K562 treated with DMSO at 1 percent for 12 hours (cell line): ENCODE results near the gene CHIT1. TPM values are rescaled to one million over a fixed set of nuclear protein-coding genes. Genes with fewer than 3 reads are reported as not detected.

Experiments used
- total RNA-seq: library from RNA; unstranded; fragments of 300-600 nt; gene quantifications from 2 replicates; pipeline ENCODE4 v1.2.3, GENCODE V29; 2022; ENCODE audit not compliant: insufficient read depth

CHIT1 gene
- total RNA-seq: not detected in 2 replicates

GRCh38 chr1:203229471-203230135 lies at the start of gene CHIT1:
Gene CHIT1, minus strand, starts transcription at chr1:203229673. Its CDS starts 37 bp downstream, at chr1:203229636.

GRCh38 chr1:203186446-203187303 lies 42.8 kb downstream of the CHIT1 start, which contains the start of gene CHI3L1:
Gene CHI3L1, minus strand, starts transcription at chr1:203186704. Its CDS starts 81 bp downstream, at chr1:203186623.

GRCh38 chr1:203175237-203175826 lies 54.1 kb downstream of the CHIT1 start, which contains the start of gene MYBPH:
Gene MYBPH, minus strand, starts transcription at chr1:203175826. Its CDS starts 71 bp downstream, at chr1:203175755.

Other genes starting within 250 kb of the CHIT1 start
- gene TMEM183A, start 222.3 kb downstream of the CHIT1 start, total RNA-seq: 45.4 and 87.6 TPM in 2 replicates
- gene PPFIA4, start 203.2 kb downstream of the CHIT1 start, total RNA-seq: 1.3 and 1.6 TPM in 2 replicates
- not detected in 2 replicates for gene MYOG, start 143.7 kb downstream of the CHIT1 start, total RNA-seq
- gene ADORA1, start 101.9 kb downstream of the CHIT1 start, total RNA-seq: not detected in 2 replicates
- not detected in 2 replicates for gene MYBPH, start 53.8 kb downstream of the CHIT1 start, total RNA-seq
- not detected in 2 replicates for gene CHI3L1, start 43.0 kb downstream of the CHIT1 start, total RNA-seq
- gene BTG2, start 75.8 kb upstream of the CHIT1 start, total RNA-seq: 12.6 and 23.4 TPM in 2 replicates
- gene FMOD, start 121.4 kb upstream of the CHIT1 start, total RNA-seq: 0.22 TPM in 1 of 2 replicates, not detected in the other
- gene PRELP, start 246.1 kb upstream of the CHIT1 start, total RNA-seq: not detected in 2 replicates